ENCODE results near the gene CNBP. TPM values are rescaled to one million over a fixed set of nuclear protein-coding genes. Genes with fewer than 3 reads are reported as not detected.

The CNBP gene
- total and polyA plus RNA-seq, 2 of the 4 experiments (the other 2 are of a cell fraction), result 217 to 223 TPM

- dilution Hi-C loops (cut with HindIII; ENCODE audit: low sequenced_read_pairs, unreplicated experiment) (no loop called here), intact Hi-C loops (cut with micrococcal nuclease) (no loop called here), in situ Hi-C loops (cut with MboI; ENCODE audit: low sequenced_read_pairs) (no loop called here)
- no peak overlapping the region; the same call in 1 of the 2 replicates for H3K9ac ChIP-seq (ENCODE audit: low read depth, low read length)
- H2AK9ac ChIP-seq (replicated peaks; ENCODE audit: low read depth, low read length, poor library complexity), result no peak overlapping the region
- peaks cover 8% of the 10 kb centered on the region for H3K4me1 ChIP-seq (ENCODE audit: control insufficient read depth, insufficient read depth, low read length)
- POLR2A ChIA-PET (ENCODE audit: unreplicated experiment), result no interaction called here
- H4K5ac ChIP-seq (ENCODE audit: low read depth, low read length), result 0 out of 2 replicates have a peak overlapping the region, but pooled peaks have one; percentile 9
- peak overlapping the region; percentile 52 for H3K4me2 ChIP-seq (ENCODE audit: low read depth, low read length)
- H3K27me3 ChIP-seq (ENCODE audit: control insufficient read depth, insufficient read depth, low read length), result no peaks in the 10 kb centered on the region
- no peak overlapping the region for H3K56ac ChIP-seq (ENCODE audit: extremely low read depth, insufficient read depth, low read length)
- WGBS, 2 experiments (ENCODE audit: extremely low coverage in 2 of 2, insufficient read length in 1 of 2), result no CpG with 5 or more reads among the region's 4 CpGs
- H3K36me3 ChIP-seq (ENCODE audit: control insufficient read depth, insufficient read depth, low read length), result no peaks in the 10 kb centered on the region
- H3K14ac ChIP-seq (replicated peaks; ENCODE audit: low read depth, low read length), result 0 out of 2 replicates have a peak overlapping the region, but pooled peaks have one; percentile 40
- CTCF ChIA-PET, result no interaction called here
- no peak overlapping the region for H2AK5ac ChIP-seq (ENCODE audit: low read depth, low read length)
- peak overlapping the region; percentile 75; the same call in 1 of the 2 replicates for H3K27ac ChIP-seq (ENCODE audit: insufficient read depth, low read length)
- H3K9me3 ChIP-seq (ENCODE audit: control insufficient read depth, insufficient read depth, low read length), result no peaks in the 10 kb centered on the region
- H3K9me1 ChIP-seq (ENCODE audit: insufficient read depth, low read length), result peaks cover 7% of the 10 kb centered on the region; the same call in 1 of the 2 replicates
- H2BK5ac ChIP-seq (ENCODE audit: low read depth, low read length, poor library complexity, severe bottlenecking), result peak overlapping the region; percentile 57
- 0 out of 2 replicates have a peak overlapping the region, but pooled peaks have one; percentile 52 for H2BK20ac ChIP-seq (ENCODE audit: low read depth, low read length)
- H4K8ac ChIP-seq (ENCODE audit: low read depth in 2 of 2, low read length in 2 of 2), result peak overlapping the region in 1 of 2 experiments; percentile 6; a peak in 1 of 4 replicates
- peak overlapping the region; percentile 45; the same call in 1 of the 2 replicates for H3K4ac ChIP-seq (ENCODE audit: low read depth, low read length)
- H2BK120ac ChIP-seq (ENCODE audit: low read depth, low read length), result peak overlapping the region; percentile 59
- no peak for DNase-seq
- no peak overlapping the region for H3K23ac ChIP-seq (ENCODE audit: low read depth, low read length)
- peak overlapping the region; percentile 81 for H2AFZ ChIP-seq (replicated peaks; ENCODE audit: low read length, poor library complexity)
- H3K79me1 ChIP-seq (ENCODE audit: low read depth in 1 of 2, low read length in 2 of 2), result no peaks in the 10 kb centered on the region
- ATAC-seq (ENCODE audit: low read depth), result peak; percentile 52
- no peaks in the 10 kb centered on the region for H4K20me1 ChIP-seq (ENCODE audit: insufficient read depth, low read length)
- peak overlapping the region; percentile 37; the same call in 1 of the 2 replicates for H3K18ac ChIP-seq (ENCODE audit: low read depth, low read length)
- H4K91ac ChIP-seq (ENCODE audit: insufficient read depth, low read depth, low read length), result no peak overlapping the region
- H2BK15ac ChIP-seq (ENCODE audit: low read depth, low read length), result no peak overlapping the region; the same call in 2 of the 3 replicates
- BruUV-seq (replicated peaks), result no TSS peak
- H3K4me3 ChIP-seq (ENCODE audit: insufficient read depth, low read depth, low read length), result no peak overlapping the region
- no peak for TF ChIP-seq RFX5 (IDR thresholded peaks at IDR 0.05; ENCODE audit: low read depth, low read length)
- no peak for TF ChIP-seq FOS (IDR thresholded peaks at IDR 0.05; ENCODE audit: low read depth, low read length)
- no peak for TF ChIP-seq RAD21 (IDR thresholded peaks at IDR 0.05; ENCODE audit: low read length)
These were observed 23.8 kb upstream of the CNBP start for GRCh38 chr3:129207479-129207878.
